IPS-NIHi7 (cell line): ENCODE data around the gene LRRC4C.

Source experiments
- DNase-seq: peaks from one replicate; pipeline ENCODE4 v3.0.0; 2012; ENCODE audit warnings: mixed read lengths; ENCODE audit errors: extremely low spot score

Gene LRRC4C

DNA sequence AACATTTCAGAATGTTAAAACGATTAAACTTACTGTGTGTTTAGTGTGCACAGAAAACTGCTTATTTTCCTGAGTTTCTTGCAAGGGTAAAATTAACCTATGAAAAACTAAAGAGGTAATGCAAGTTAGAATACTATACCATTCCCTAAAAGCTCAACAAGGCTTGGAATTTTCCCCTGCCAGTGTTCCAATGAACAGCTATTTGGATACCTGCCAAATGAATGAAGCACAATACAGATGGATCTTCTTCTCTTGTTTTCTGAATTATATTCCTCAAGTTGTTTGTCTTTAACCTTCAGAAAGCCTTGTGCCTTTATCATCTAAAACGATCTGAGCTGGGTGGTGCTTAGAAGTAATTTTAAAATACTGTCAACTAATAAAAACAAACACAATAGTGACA is 204.5 kb downstream of the LRRC4C start:
- no peak for DNase-seq

GRCh38 chr11:41250408-41250935 is 209.0 kb downstream of the LRRC4C start:
- DNase-seq, result no peak

DNA sequence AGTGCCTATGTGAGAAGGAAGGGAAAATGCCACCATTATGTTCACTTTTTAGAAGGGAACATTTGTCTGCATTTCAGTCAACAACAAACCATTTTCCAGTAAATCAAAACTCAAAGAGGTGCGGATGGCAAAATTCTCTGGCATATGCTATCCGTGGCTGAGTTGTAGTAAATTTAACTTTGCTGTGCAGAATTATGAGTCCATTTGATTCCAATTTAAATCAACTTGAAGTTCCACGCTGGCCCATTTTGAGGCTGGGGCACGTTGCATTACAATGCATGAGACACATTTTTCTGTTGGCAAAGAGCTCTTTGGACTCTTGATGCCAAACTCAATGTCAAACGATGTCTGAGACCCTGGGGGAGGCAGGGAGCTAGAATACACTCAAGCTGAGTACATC is 211.8 kb downstream of the LRRC4C start:
- no peak for DNase-seq

- no peak for DNase-seq
These were observed 213.1 kb downstream of the LRRC4C start for GRCh38 chr11:41246399-41246745.

DNA sequence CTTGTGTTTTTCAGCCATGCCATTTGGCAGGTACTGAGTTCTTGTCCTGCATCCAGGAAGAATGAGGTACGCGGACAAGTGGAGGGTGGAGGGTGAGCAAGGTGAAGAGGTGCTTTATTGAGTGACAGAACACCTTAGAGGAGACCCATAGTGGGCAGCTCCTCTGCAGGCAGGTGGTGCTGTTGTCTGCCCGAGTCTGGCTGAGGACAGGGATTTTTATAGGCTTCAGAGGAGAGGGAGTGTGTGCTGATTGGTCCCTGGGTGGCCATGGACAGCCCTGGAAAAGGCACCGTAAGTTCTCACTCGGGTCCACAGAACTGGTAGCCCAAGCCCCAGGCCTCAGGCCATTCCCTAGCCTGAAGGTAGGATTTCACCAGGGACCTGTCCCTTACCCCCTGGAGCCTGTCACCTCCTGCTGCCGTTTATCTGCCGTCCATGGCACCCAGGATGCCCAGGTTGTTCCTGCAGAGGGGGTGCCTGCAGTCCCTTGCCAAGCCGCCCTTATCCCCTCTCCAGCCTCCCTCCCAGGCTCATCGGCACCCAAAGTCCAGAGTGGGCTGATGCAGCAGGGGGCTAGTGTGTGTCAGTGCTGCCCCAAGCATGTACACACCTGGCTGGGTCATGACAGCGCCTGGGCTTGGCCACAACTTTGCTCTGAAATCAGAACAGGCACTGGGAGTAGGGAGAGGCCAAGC is 213.6 kb downstream of the LRRC4C start:
- DNase-seq, result peak; percentile 24

DNA sequence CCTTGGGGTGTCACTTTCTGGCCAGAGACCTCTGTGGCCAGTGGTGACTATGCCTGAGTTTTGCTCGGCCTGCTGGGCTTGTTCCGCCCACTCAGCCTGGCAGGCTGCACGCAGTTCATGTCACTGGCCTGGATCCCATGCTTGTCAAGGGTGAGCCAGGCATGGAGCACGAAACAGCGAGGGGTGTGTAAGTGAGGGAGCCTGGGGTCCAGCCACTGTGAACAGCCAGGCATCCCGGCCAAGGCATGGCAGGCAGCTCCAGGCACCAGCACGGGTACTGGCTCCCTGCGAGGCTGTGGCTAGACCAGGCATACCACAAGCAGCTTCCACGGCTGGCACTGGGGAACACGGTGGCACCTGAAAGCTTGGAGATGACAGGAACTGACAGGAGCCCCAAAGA is 214.3 kb downstream of the LRRC4C start:
- no peak for DNase-seq

- peak; percentile 12 for DNase-seq
These were observed 222.1 kb downstream of the LRRC4C start for GRCh38 chr11:41237382-41237781.

DNA sequence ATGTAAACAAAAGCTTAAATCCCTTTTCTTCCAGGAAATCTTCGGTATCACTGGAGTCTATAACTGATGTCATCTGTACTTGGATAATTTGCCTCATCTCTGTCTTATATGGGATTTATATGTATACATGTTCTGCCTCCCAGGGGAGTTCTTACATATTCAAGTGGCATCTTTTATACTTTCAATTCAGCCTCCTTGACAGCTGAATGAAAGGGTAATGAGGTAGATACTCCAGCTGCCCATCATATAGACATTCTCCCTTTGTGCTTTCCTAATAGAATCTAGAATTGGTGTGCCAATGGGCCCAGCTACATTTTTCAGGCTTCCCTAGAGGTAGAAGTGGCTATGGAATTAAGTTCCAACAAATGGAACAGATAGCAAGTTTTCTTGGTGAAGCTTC is 223.8 kb downstream of the LRRC4C start:
- no peak for DNase-seq

GRCh38 chr11:41225856-41226633 is 233.4 kb downstream of the LRRC4C start:
- DNase-seq, result no peak

DNA sequence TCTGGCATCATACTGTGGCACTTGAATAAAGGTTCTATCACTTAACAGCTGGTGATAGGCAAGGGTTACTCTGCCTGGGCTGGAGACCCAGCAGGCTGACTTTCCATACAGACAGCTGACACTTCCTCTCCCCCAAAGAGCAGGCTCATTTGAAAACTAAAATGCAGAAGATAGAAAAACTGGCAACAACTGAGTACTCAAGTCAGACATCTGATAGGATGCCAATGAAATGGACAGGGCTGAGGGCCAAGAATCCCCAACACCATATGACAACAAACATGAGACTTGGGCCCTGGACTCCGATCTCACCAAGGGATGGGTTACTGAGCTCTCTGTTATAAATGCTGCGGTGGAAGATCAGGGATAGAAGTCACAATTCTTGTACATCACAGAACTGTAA is 237.2 kb downstream of the LRRC4C start:
- no peak for DNase-seq

- no peak for DNase-seq
These were observed 253.1 kb downstream of the LRRC4C start for GRCh38 chr11:41206388-41206787.

GRCh38 chr11:41201156-41201555 is 258.3 kb downstream of the LRRC4C start:
- peak; percentile 52 for DNase-seq

GRCh38 chr11:41190437-41191082 is 268.9 kb downstream of the LRRC4C start:
- DNase-seq, result no peak

GRCh38 chr11:41189701-41190436 is 269.6 kb downstream of the LRRC4C start:
- no peak for DNase-seq

DNA sequence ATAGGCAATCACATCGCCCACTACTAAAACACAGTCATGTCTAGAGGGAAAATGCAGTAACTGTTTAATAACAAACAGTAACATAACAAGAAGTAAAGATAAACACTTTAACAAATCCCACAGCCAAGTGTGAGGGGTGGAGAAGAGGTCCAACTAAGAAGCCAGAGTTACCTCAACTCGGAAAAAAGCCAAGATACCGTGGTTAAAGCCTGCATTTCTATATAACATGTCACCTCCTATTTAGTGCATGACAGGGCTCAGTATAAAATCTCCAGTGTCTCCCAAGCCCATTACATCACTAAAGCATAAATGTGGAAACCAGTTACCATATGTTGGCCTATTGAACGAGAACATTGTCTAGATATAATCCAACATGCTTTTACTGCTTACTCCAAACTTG is 281.7 kb downstream of the LRRC4C start:
- no peak for DNase-seq

DNA sequence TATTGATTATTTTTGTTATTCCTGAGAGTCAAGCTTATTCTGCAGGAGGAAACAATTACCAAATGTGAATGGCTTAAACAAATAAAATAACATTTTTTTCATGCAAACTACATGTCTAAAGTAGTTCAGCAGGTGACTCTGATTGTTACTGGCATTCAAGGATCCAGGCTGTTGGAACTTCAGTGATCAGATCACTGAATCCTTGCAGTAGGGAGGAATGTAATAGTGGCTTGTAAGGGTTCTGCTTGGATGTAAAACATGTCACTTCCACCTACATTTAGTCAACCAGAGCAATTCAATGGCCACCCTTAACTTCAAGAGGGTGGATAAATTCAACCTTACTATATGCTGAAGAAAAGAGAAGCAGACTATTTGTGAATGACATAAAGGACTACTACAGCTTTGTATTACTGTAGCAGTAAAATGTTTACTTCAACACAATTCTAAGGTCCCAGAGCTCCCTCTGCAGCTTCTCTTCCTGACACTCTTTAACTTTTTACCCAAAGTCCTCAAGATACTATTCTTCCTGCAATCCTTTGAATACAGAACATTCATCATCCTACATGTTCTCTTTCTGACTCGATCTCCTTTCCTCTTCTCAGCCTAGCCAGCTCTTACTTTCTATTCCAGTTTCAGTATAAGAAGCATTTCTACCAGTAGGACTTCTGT is 284.0 kb downstream of the LRRC4C start:
- DNase-seq, result peak; percentile 29

DNA sequence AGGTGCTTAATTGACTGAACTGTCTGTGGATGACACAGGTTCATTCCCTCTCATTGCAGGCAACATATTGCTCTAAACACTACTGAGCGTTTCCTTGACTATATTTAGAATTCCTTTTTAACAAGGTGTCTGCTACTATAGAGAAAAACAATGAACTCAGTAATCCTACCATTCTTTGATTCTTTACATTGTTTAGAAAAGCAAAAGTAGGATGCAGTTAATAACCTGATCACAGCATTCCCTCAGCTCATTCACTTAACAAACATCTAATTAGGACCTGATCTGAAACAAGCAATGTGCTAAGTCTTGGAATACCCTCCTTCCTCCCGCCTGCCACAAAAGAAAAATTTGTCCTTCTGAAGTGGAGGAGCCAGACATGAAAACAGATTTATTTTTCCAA is 313.1 kb downstream of the LRRC4C start:
- no peak for DNase-seq

DNA sequence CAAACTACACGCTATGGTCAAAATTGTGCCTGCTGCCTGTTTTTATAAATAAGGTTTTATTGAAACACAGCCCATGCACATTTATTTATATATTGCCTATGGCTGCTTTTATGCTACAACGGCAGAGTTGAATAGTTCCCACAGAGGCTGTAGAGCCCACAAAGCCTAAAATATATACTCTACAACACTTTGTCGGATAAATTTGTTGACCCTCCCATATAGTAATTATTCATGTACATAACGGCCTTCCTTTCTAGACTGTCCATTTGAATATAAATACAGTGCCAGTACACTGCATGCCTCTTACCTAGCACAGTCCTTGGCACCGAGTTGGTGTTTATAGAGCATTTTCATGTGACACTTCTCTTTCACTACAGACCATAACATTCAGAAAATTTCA is 314.0 kb downstream of the LRRC4C start:
- no peak for DNase-seq

GRCh38 chr11:41134971-41135370 is 324.5 kb downstream of the LRRC4C start:
- DNase-seq, result no peak

GRCh38 chr11:41133023-41133422 is 326.4 kb downstream of the LRRC4C start:
- DNase-seq, result no peak

DNA sequence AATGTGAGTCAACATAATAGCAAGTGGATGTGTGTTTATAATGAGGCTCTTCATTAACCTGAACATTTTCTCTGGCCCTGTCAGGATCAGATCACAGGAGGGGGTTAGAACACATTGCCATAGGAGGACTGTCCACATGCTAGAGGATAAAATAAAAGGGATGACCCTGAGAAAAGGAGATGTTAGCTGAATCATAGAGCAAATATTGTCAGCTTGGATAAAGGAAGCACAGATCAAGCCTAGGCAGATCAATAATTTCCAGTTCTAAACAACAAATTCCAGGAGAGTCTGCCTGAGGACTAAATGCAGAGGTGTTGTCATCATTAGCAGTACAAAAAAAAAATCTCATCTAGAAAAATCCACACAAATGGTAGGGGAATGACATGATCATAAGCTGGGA is 337.9 kb downstream of the LRRC4C start:
- DNase-seq, result no peak

GRCh38 chr11:41119484-41119883 is 340.0 kb downstream of the LRRC4C start:
- DNase-seq, result no peak
